GM18511 (cell line): ENCODE results near the gene ZBTB20.

Experiments
- ATAC-seq: cut with Tn5 transposase; IDR thresholded peaks from one replicate; pipeline ENCODE4 v1.9.1; 2021; ENCODE audit warnings: mild to moderate bottlenecking, moderate library complexity; ENCODE audit not compliant: unreplicated experiment

Gene ZBTB20

DNA sequence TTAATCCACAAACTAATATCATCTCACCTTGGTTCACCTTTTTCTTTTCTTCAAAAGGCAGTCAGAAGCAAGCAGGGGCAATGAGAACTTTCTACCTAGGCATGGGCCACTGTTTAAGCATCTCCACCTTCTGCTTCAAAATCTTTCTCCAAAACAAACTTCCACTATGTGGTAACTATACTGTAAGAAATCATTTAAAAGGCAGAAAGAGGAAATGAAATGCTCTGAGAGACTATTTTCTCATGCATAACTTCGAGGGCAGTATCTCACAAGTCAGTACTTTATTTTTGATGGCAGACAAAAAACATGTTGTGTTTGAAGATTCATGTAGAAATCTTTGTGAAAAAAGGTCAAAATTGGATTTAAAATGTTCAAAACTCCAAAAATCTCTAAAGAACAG, 419.7 kb downstream of the ZBTB20 start:
- ATAC-seq, result peak; percentile 63

DNA sequence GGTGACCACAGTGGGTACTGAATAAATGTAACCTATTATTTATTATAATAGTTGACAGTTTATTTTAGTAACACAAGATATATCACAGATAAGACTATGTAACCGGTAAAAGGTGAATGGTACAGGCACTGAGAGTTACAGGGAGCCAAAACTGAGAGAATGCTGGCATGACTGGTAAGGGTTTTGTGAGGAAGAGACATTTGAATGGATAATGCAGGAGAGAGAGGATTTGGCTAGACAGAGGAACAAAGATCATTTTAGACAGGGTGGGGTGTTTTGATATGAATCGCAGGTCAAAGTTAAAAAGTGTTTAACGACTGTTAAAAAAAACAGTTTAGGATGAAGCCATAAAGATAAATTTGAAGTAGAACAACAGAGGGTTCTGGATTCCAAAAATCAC, 421.1 kb downstream of the ZBTB20 start:
- ATAC-seq, result no peak

DNA sequence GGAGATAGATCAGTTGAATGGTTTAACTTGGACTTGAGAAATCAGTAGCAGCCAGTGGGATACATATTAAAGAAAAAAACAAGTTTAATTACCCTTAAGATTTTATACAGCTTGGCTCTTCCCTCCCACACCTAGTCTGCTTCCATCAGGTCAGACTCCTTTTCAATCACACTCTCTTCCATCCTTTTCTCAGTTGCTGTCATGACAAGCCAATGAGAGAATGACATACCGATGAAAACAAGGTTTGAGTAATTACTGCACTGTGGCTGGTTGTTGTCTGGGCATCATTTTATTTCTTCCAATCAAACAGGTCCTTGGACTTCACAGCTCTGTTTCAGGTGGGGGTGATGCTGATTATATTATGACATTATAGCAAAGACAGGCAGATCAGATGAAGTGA, 424.6 kb downstream of the ZBTB20 start:
- ATAC-seq, result no peak

DNA sequence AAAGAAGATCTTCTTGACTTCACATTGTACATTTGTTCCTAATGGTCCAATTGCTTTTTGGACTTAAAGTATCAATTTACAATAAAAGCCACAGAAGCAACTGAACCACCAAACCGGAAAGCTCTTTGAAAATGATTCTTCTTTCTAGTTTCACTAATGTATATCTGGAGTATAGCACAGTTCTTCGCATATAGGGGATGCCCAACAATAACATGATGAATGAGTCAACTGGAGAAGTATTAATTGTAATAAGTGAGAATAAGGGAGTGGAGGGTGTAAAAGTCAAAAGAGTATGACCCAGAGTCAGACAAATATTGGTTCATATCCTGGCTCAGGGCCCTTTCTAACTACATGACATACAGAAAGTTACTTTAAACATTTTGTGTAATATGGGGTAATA, 425.2 kb downstream of the ZBTB20 start:
- ATAC-seq, result peak; percentile 80

DNA sequence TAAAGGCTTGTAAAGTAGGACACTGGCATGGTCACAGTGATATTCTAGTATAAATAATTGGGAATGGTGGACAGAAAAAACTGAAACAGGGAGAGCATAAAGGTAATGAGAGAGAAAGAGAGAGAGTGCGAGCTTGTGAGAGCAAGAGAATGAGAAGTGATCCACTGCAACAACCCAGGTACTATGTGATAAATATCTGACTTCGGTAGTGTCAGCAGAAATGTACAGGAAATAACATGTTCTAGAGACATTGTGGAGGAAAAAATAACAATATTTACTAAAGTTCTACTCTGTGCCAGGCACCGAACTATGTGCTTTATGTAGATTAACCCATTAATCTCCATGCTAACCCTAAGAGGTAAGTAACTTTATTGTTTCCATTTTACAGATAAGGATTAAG, 425.9 kb downstream of the ZBTB20 start:
- no peak for ATAC-seq

DNA sequence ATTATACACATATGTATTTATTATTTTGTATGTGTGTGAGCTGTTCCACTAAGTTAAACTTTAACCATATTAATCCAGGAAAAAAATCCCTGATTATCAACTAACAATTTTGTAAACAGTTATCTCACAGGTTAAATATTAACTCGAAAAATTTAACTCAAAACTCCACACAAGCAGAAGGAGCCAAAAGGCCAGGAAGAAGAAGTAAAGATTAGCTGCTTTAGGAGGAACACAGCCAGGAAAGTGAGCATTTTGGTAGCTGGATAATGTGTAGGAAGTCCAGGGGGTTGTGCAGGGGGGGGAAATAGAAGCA, 428.2 kb downstream of the ZBTB20 start:
- no peak for ATAC-seq

DNA sequence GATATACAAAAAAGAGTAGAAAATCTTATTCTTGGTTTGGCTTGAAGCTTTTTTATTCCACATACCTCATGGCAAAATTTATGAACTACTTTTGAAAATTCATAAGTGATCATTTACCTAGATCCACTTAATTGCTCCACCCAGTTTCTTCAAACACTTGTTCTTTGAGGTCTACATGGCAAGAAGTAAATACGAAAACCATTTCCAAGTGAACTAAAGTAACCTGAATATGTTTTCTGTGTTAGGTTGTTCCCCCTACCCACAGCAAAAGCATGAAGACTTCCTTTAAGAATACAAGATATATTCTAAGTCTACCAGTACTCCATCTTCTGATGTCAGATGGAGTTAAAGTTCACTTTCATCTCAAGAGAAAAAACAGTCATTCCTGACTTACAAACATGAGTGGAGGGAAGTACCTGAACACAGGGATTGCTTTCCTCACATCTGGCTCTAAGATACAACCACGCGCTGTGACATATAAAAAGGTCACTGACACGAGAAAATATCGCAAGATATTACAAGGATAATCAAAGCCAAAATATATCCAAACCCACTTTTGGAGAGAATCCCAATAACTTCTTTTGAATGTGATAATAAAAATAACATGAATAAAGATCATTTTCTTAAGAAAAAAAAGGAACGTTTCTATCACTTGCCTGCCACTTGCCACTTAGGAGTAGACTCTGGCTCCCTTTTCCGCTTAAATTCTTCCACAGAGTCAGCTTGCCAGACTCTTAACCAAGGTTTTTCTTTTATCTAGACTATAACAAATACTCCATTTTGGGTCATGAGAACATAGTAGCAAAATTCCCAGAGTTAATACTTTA, 428.8 kb downstream of the ZBTB20 start:
- no peak for ATAC-seq

DNA sequence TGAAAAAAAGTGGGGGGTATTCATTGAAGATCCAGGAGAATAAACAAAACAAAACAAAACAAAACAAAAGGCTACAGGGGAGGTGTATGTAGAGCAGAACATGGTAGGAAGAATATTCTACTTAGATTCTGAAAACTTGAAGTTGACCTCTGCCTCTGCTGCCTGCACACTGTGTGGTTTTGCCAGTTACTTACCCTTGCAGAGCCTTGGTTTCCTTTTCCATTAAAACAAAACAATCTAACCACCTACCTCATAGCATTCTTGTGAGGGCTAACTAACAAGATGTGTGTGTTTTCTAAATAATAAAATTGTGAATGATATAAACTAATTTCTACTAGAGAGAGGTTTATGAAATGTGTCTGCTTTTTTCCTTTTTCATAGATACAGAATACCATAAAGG, 430.2 kb downstream of the ZBTB20 start:
- no peak for ATAC-seq

DNA sequence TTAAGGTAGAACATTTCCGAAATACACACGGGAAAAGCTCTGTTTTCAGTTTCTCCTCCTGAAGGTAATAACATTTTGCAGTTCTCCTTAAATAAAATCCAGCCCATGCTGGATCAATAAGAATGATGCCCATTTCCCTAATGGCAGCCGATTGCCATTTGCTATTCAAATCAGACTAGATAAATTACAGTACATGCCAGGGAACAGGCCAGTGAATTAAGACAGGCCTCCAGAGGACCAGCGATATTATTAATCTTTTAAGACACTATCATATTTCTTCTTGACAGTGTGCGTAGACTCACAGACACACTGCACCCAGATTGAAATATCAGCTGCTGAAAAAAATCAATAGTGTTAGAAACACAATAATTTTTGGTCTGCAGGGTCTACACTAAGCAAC, 431.0 kb downstream of the ZBTB20 start:
- no peak for ATAC-seq

DNA sequence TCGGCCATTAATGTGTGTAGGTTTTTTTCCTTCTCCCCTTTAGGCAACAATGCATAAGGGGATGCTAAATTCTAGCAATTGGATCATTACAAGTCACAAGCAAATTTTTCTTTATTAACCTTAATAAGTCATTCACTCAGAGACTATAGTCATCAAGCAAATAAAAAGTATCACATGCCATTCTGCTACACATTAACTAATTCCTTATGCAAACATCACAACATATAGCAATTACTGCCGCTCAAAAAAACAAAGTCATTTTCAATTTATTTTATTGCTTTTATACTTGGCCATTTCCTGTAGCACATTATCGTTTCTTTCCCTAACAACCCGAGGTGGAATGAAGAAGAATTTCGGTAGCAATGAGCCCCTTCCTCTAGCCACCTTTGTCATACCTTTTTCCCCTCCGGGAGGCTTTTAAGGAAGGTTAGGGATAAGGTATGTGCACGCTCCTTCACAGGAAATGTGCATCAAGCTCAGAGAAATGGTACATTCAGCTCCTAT, 432.1 kb downstream of the ZBTB20 start:
- ATAC-seq, result no peak

DNA sequence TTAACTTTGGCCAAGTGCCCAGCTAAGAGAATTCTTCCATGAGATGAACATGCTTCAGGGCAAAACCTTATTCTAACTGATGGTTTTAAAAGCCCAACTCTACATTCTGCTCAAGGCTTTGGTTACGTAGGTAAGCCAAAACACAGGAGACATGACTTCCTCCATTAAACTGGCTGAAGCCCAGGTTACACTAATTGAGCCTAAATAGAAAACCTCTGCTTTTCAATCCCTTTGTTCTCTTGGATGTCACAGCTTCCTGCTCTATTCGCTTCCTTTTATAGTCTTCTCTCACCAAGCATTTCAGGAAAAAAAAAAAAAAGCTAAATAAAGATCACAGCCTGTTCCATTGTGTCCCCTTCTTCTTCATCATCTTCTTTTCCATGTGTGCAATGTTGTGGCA, 432.9 kb downstream of the ZBTB20 start:
- no peak for ATAC-seq

DNA sequence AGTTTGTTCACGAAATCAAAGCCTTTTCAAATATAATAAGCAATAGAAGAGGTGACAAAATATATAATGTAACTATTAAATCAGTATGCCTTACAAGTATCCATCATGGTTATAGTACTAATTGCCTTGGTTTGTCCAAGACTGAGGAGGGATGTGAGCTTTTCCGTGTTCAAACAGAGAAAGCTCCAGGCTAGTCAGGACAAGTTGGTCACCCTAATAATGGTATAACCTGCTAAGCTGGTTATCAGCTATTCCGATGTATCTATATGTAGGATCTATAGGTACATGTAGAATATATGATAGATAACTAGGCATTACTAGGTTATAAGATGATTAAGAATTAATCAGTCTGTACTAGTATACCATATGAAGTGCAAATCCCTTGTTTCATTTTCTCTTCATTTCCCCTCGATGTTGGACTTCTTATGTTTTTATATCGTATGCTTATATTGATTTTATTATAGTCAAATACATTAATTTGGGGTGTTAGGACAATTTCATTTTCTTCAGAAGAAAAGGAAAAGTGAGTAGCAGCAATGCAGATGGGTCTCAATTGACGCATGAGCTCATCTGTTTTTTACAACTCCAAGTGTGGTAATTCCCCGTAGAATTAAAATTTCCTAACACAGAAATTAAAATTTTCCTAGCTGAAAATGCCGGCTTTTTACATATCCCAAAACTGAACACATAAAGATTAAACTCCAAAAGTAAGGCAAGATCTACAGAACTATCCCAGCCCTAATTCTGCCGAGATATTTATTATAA, 434.2 kb downstream of the ZBTB20 start:
- ATAC-seq, result no peak

DNA sequence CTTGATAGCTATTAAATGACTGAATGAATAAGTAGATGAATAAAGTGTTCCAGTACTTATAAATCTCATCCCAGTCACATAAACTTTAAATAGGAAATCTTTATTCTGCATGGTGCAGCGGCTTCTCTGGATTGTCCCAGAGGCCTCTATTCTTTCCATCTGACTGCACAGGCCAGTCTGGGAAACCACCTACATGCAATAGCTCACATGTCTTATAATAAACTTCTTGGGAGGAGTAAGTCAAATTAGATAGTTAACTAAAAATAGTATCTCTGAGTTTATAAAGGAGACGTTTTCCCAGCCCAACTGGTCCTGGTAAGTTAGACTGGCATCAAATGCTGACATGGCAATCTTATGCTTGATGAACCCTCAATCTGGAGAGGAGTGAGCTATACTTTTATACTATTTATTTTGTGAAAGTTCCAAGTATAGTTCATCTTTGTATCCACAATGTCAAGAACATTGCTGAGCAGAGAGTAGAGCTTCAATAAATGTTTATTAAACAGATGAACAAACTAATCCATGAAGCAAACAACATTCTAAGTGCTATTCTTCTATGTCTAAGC, 435.7 kb downstream of the ZBTB20 start:
- no peak for ATAC-seq

DNA sequence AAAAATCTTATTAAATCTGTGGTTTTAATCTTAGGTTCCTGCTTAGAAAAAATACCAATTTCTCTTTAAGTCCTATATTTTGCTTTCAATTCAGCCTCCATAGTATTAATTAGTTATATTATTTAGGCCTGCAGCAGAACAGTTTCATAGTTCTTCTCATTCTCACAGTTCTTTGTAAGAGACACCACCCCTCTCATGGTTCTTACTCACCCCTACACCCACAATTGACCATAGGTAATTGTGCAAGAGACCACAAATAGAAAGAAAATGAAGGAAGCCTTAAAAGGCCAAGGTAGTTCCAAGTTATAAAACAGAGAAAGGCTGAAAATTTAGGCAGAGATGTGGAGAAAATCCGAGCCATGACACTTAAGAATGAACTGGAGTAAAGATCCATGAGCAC, 438.0 kb downstream of the ZBTB20 start:
- no peak for ATAC-seq

DNA sequence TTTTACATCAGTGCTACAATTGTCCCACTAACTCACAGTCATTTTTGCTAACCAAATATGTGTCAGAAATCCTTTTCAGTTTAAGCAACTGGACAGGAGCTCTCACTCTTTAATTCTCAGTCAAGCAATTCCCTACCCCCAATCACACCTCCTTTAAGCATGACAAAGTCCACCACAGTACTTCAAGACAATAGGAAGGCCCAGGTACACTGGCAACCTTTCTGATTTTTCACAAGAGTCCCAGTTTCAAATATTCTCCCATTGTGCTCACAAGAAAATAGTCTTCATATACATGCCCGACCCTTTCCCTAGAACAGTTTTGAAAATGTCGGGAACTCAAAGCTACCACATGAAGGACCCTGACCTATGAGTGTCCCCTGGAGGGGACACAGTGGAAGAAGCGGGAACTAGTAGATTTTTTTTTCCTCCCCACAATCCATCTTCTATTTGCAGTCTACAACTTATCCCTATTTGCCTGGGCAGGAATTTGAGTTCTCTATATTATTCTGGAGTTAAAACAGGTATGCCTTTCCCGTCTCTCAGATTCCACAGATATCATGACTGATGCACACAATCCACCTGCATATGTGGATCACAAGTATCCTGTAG, 439.7 kb downstream of the ZBTB20 start:
- no peak for ATAC-seq

DNA sequence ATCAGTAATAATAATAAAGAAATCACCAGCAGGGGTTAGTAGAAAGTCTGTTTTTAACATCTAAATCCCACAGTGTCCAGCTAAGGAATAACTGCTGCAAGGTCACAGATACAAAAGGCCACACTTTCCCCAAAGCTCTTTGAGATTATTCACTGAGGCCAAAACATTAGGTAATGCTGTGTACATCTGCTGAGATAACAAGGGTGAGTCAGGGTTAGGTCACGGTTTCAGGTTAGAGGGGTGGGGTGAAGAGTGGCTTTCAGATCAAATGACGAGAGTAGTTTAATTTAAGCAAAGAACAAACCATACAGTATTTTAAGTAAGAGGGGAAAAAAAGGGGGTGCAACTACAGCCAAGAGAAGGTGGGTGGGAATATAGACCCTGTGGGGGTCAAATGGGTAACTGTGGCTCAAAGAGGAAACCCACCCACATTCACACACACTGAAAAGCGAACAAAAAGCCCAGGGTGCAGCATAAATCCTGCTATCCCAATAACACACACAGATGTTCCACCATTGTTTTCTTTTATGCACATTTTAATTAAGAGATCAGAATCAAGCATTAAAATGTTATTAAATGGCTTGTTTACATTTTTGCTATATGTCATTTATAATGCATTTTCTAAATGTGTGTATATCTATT, 440.4 kb downstream of the ZBTB20 start:
- no peak for ATAC-seq

DNA sequence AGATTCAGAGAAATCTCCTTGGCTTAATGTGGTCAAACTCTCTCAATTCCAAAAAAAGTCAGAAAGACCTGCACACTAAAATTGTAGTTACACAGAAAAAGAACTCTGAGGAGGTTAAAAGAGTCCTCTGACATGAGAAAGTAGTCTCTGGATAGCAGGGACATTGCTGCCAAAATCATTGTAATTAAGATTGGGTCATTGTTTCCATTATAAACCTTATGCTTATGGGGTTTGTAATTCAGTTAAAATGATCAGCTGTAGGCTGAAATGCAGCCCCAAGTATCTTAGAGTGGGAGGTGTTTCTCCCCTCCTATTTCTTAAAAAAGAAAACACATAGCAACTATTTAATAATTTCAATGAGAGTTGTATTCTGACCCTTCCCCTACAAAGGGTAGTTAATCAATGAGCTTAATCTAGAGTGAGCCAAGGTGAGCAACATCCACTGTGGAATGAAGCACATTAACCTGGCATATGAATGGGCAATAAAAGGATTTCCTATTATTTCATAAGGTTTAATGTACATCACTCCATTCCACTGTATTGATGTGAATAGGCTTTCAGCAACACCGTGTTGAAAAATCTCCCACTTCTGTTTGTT, 446.4 kb downstream of the ZBTB20 start:
- no peak for ATAC-seq

DNA sequence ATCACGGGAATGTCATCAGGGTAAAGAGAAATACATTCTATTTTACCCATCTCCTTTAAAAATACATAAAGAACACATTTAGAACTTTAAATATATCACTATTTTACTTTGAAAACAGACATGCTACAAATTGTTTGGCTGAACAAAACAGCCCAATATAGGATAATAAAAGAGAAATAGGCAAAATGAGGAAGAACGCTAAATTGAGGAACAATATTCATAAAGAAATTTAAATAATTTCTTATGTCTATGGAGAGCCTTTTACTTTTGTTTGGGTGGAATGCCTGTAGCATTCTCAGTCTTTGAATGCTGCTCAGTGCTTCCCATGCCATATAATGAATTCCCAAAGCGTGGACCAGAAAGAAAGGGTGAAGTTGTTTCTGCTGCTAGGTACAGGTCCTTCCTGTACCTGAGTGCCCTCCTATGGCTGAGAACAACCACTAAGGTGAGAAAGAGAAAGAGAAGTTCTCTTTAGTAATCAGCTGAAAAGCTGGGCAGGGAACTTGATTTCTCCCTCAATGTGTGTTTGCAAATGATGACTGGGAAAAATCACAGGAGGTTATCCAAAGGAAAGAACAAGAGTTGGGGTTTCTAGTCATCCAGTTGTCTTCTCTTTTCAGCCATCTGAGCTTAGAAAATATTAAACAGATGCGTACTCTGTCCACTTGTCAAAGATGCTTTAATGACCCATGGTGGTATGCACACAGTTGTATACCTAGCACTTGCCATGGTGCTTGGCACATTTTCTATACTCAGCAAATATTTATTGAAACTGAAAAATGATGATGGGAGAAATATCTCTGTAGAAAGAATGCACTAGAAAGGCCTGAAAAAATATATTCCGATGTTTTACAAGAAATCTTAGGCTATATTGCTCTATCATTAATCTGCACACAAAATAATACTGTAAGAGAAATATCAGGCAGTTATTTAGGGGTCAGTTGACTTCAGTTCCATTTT, 448.7 kb downstream of the ZBTB20 start:
- no peak for ATAC-seq

DNA sequence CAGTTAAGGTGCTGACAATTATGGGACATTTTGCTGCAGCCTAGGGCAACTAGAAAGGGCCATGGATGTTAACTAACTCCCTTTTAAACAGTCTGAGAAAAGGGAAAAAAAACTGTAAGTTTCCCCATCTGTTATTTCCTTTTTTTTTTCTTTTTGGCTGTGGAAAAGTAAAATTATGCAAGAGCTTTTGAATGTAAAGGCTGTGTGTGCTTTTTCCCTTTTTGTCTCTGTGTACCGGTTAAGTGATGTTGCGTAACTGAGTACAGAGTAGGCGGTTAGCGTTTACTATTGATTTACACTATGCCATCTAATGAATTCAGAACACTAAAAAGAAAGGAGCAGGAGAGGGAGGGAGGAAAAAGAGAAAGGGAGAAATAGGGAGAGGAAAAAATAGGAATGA, 449.7 kb downstream of the ZBTB20 start:
- ATAC-seq, result no peak

DNA sequence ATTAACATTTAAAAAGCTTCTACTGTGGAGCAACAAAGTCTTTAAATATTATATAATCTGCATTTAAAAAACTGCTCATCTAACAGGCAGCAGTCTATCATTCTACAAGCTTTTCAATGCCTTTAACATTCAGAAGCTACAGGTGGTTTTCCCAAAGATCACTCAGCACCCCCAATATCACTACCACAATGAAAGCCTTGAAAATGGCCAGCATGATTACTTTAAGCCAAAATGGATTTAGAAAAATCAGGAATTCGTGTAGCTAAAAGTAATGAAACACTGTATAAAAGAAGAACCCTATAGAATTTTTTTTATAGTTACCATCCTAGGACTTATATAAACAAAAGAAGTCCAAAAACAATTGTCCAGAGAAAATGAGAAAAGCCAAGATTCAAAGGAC, 452.8 kb downstream of the ZBTB20 start:
- ATAC-seq, result no peak
